Measurements from ENCODE around the gene VANGL2.
A peak's percentile ranks its signal among the peaks of the same experiment; 100 is the strongest.

Gene VANGL2

GRCh38 chr1:160357286-160358002 lies 42.9 kb upstream of the VANGL2 start:
- DNase-seq, result no peak
- H3K36me3 ChIP-seq, result peaks cover 86% of the 10 kb centered on the region
- no peaks in the 10 kb centered on the region for H3K9me3 ChIP-seq (ENCODE audit: severe bottlenecking)
- H3K27ac ChIP-seq, result peak overlapping the region; percentile 14; the same call in 1 of the 2 replicates
- no peak overlapping the region for H3K4me3 ChIP-seq (ENCODE audit: low read depth, low read length)
- H3K27me3 ChIP-seq (ENCODE audit: insufficient read depth, low read depth, severe bottlenecking), result no peaks in the 10 kb centered on the region
- no peak for TF ChIP-seq CTCF (IDR thresholded peaks at IDR 0.05; ENCODE audit: low read depth, low read length)

- peaks cover 79% of the 10 kb centered on the region for H3K36me3 ChIP-seq
- DNase-seq, result no peak
- H3K27me3 ChIP-seq (ENCODE audit: insufficient read depth, low read depth, severe bottlenecking), result no peaks in the 10 kb centered on the region
- H3K27ac ChIP-seq, result no peak overlapping the region
- no peak overlapping the region for H3K4me3 ChIP-seq (ENCODE audit: low read depth, low read length)
- H3K9me3 ChIP-seq (ENCODE audit: severe bottlenecking), result no peaks in the 10 kb centered on the region
- no peak for TF ChIP-seq CTCF (IDR thresholded peaks at IDR 0.05; ENCODE audit: low read depth, low read length)
Measured at GRCh38 chr1:160358073-160358472, 42.3 kb upstream of the VANGL2 start.

GRCh38 chr1:160359559-160360226 lies 40.7 kb upstream of the VANGL2 start:
- Histone ChIP-seq H3K9me3 (ENCODE audit: severe bottlenecking) (no peaks in the 10 kb centered on the region), H3K27me3 (ENCODE audit: insufficient read depth, low read depth, severe bottlenecking) (no peaks in the 10 kb centered on the region), H3K27ac (peak overlapping the region; percentile 99), H3K4me3 (ENCODE audit: low read depth, low read length) (no peak overlapping the region), H3K36me3 (peaks cover 63% of the 10 kb centered on the region)
- DNase-seq, result no peak
- TF ChIP-seq CTCF (IDR thresholded peaks at IDR 0.05; ENCODE audit: low read depth, low read length), result peak; percentile 30

- peak overlapping the region; percentile 99 for H3K27ac ChIP-seq
- H3K27me3 ChIP-seq (ENCODE audit: insufficient read depth, low read depth, severe bottlenecking), result no peaks in the 10 kb centered on the region
- H3K9me3 ChIP-seq (ENCODE audit: severe bottlenecking), result no peaks in the 10 kb centered on the region
- H3K4me3 ChIP-seq (ENCODE audit: low read depth, low read length), result no peak overlapping the region
- TF ChIP-seq CTCF (IDR thresholded peaks at IDR 0.05; ENCODE audit: low read depth, low read length), result no peak
- DNase-seq, result no peak
- H3K36me3 ChIP-seq, result peaks cover 57% of the 10 kb centered on the region
Measured at GRCh38 chr1:160360227-160360695, 40.1 kb upstream of the VANGL2 start.

GRCh38 chr1:160361199-160361598 lies 39.2 kb upstream of the VANGL2 start:
- H3K27ac ChIP-seq, result peak overlapping the region; percentile 99
- H3K4me3 ChIP-seq (ENCODE audit: low read depth, low read length), result no peak overlapping the region
- no peaks in the 10 kb centered on the region for H3K9me3 ChIP-seq (ENCODE audit: severe bottlenecking)
- no peaks in the 10 kb centered on the region for H3K27me3 ChIP-seq (ENCODE audit: insufficient read depth, low read depth, severe bottlenecking)
- DNase-seq, result no peak
- H3K36me3 ChIP-seq, result peaks cover 48% of the 10 kb centered on the region
- no peak for TF ChIP-seq CTCF (IDR thresholded peaks at IDR 0.05; ENCODE audit: low read depth, low read length)

Data from WERI-Rb-1 (cell line).